Transverse colon (tissue), 4 donors: Measurements from ENCODE around the gene DLGAP3.

Experiments used
- EP300 ChIP-seq: sonication (generic); formaldehyde crosslinking; IDR thresholded peaks from one replicate; pipeline ENCODE4 v1.6.1; 2017; ENCODE audit warnings: antibody characterized with exemption, low read depth
- POLR2A ChIP-seq: fragments of 450-650 bp; IDR thresholded peaks from one replicate; pipeline ENCODE4 v1.6.1; 2016; ENCODE audit warnings: antibody characterized with exemption, mild to moderate bottlenecking, moderate library complexity
- POLR2AphosphoS5 ChIP-seq, 3 donors: sonication (generic); formaldehyde crosslinking; IDR thresholded peaks; one replicate each; pipeline ENCODE4 v1.6.1; 2016; ENCODE audit warnings: antibody characterized with exemption in 3 of 3
- TF ChIP-seq, protein P1 (sequence below), 5 experiments: fragments of 200-600 bp in 3 of 5; fragments of 450-650 bp in 2 of 5; sonication (generic) in 3 of 5; IDR thresholded peaks; 1 replicate in 2 of 5; 2 replicates in 3 of 5; pipeline ENCODE4 v1.5.1; 2016 to 2017; ENCODE audit warnings: antibody characterized with exemption in 5 of 5, inconsistent platforms in 3 of 5, mild to moderate bottlenecking in 2 of 5, moderate library complexity in 1 of 5

DNA sequence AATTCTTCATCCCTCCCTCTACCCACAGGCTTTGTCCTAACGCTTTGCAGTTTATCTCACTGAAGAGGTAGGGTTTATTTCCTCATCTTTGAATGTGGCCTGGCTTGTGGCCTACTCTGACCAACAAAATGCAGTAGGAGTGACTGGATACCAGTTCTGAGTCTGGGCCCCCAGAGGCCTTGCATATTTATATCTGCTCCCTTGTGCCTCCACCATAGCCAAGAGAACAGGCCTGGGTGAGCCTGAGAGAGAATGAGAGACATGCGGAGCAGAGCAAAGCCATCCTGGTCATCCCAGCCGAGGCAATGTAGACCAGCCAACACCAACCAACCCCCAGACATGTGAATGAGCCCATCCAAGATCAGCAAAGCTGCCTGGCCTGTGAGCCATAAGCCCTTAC, 100.2 kb downstream of the DLGAP3 start:
- TF ChIP-seq, protein P1, sequence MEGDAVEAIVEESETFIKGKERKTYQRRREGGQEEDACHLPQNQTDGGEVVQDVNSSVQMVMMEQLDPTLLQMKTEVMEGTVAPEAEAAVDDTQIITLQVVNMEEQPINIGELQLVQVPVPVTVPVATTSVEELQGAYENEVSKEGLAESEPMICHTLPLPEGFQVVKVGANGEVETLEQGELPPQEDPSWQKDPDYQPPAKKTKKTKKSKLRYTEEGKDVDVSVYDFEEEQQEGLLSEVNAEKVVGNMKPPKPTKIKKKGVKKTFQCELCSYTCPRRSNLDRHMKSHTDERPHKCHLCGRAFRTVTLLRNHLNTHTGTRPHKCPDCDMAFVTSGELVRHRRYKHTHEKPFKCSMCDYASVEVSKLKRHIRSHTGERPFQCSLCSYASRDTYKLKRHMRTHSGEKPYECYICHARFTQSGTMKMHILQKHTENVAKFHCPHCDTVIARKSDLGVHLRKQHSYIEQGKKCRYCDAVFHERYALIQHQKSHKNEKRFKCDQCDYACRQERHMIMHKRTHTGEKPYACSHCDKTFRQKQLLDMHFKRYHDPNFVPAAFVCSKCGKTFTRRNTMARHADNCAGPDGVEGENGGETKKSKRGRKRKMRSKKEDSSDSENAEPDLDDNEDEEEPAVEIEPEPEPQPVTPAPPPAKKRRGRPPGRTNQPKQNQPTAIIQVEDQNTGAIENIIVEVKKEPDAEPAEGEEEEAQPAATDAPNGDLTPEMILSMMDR (IDR thresholded peaks at IDR 0.05): no peak
- TF ChIP-seq EP300 (no peak), POLR2AphosphoS5 (IDR thresholded peaks at IDR 0.05) (no peak), POLR2A (no peak)
